Measurements from ENCODE around the gene MAP3K12.

DNA sequence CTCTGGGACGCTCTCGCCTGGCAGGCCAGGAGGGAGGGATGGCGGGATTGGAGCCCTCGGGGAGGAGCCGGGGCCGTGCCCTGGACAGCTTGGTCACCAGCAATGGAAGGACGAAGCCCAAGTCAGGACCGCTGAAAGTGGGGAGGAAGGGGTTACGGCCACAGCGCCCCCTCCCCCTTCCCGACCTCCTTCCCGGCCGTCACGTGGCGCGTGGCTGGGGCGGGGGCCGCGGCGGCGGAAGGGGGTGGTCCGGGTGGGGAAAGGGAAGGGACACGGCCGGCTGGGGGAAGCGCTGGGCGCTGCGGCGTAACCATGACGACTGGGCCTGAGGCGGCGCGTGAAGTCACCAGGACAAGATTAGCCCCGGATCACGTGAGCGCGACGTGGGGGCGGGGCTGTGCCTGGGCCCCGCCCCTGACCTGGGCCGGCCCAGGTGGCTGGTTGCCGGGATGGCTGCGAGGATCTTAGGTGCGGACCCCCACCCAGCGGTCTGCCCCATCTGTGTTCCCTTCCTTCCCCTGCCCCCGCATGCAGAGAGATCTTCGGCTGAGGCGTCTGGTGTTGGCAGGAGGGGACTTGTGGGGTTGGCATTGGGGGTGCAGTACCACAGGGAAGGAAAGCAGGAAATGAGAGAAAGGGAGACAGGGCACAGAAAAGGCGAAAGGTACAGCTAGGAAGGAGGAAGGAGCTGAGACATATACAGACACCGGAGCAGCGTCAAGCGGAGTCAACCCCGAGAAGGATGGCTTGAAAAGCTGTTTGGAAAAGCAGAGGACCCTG lies 6.2 kb downstream of the MAP3K12 start:
- peak; percentile 82 for TF ChIP-seq TAF1 (IDR thresholded peaks at IDR 0.05; ENCODE audit: low read depth)
- peak; percentile 55; the same call in 1 of the 2 replicates for TF ChIP-seq YY1 (IDR thresholded peaks at IDR 0.05; ENCODE audit: low read depth)
- TF ChIP-seq, protein P1, sequence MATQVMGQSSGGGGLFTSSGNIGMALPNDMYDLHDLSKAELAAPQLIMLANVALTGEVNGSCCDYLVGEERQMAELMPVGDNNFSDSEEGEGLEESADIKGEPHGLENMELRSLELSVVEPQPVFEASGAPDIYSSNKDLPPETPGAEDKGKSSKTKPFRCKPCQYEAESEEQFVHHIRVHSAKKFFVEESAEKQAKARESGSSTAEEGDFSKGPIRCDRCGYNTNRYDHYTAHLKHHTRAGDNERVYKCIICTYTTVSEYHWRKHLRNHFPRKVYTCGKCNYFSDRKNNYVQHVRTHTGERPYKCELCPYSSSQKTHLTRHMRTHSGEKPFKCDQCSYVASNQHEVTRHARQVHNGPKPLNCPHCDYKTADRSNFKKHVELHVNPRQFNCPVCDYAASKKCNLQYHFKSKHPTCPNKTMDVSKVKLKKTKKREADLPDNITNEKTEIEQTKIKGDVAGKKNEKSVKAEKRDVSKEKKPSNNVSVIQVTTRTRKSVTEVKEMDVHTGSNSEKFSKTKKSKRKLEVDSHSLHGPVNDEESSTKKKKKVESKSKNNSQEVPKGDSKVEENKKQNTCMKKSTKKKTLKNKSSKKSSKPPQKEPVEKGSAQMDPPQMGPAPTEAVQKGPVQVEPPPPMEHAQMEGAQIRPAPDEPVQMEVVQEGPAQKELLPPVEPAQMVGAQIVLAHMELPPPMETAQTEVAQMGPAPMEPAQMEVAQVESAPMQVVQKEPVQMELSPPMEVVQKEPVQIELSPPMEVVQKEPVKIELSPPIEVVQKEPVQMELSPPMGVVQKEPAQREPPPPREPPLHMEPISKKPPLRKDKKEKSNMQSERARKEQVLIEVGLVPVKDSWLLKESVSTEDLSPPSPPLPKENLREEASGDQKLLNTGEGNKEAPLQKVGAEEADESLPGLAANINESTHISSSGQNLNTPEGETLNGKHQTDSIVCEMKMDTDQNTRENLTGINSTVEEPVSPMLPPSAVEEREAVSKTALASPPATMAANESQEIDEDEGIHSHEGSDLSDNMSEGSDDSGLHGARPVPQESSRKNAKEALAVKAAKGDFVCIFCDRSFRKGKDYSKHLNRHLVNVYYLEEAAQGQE (IDR thresholded peaks at IDR 0.05; ENCODE audit: low read depth): no peak
- TF ChIP-seq, protein P2, sequence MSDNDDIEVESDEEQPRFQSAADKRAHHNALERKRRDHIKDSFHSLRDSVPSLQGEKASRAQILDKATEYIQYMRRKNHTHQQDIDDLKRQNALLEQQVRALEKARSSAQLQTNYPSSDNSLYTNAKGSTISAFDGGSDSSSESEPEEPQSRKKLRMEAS (IDR thresholded peaks at IDR 0.05): peak; percentile 87

Measured in Ishikawa (cell line).